AG09319 (cell line): ENCODE data around the gene PNPLA5.

Experiments
- DNase-seq: peaks from one replicate; pipeline ENCODE4 v3.0.0-alpha.2; 2010; ENCODE audit warnings: low read depth; ENCODE audit errors: extremely low read depth
- CTCF ChIP-seq: IDR thresholded peaks from 2 replicates; pipeline ENCODE4 v1.5.1; 2011; ENCODE audit warnings: low read depth, mild to moderate bottlenecking, inconsistent platforms, low read length, moderate library complexity

PNPLA5 gene

GRCh38 chr22:43847376-43848289 is 44.2 kb downstream of the PNPLA5 start:
- no peak for DNase-seq
- TF ChIP-seq CTCF = no peak

GRCh38 chr22:43846966-43847365 is 44.8 kb downstream of the PNPLA5 start:
- no peak for DNase-seq
- no peak for TF ChIP-seq CTCF

- no peak for DNase-seq
- TF ChIP-seq CTCF = no peak
Observed at GRCh38 chr22:43845981-43846380, 45.8 kb downstream of the PNPLA5 start.

- TF ChIP-seq CTCF = no peak
- no peak for DNase-seq
Observed at GRCh38 chr22:43844560-43845545, 47.0 kb downstream of the PNPLA5 start.

GRCh38 chr22:43843783-43844530 is 47.9 kb downstream of the PNPLA5 start:
- TF ChIP-seq CTCF = no peak
- no peak for DNase-seq

- TF ChIP-seq CTCF = no peak
- DNase-seq = no peak
Observed at GRCh38 chr22:43841742-43842141, 50.1 kb downstream of the PNPLA5 start.
